SKM-1 (cell line): ENCODE data around the gene FCHSD2.

ENCODE experiments used
- DNase-seq: peaks from one replicate; lab custom pipeline; 2025; ENCODE audit not compliant: unreplicated experiment; lab: John Stamatoyannopoulos, UW

The FCHSD2 gene

GRCh38 chr11:73172992-73173656 is 31.0 kb upstream of the FCHSD2 start:
- DNase-seq, result no peak

- DNase-seq, result no peak
These were observed 29.5 kb upstream of the FCHSD2 start for GRCh38 chr11:73171436-73172161.

GRCh38 chr11:73170140-73170539 is 28.0 kb upstream of the FCHSD2 start:
- no peak for DNase-seq

- DNase-seq, result no peak
These were observed 26.9 kb upstream of the FCHSD2 start for GRCh38 chr11:73168925-73169579.

GRCh38 chr11:73167363-73167954 is 25.3 kb upstream of the FCHSD2 start:
- DNase-seq, result no peak

- no peak for DNase-seq
These were observed 22.9 kb upstream of the FCHSD2 start for GRCh38 chr11:73164803-73165540.

GRCh38 chr11:73163638-73164174 is 21.6 kb upstream of the FCHSD2 start:
- DNase-seq, result no peak

GRCh38 chr11:73162196-73162740 is 20.1 kb upstream of the FCHSD2 start:
- DNase-seq, result no peak

GRCh38 chr11:73160005-73160760 is 18.1 kb upstream of the FCHSD2 start:
- no peak for DNase-seq

- DNase-seq, result no peak
These were observed 17.2 kb upstream of the FCHSD2 start for GRCh38 chr11:73159297-73159696.

- DNase-seq, result no peak
These were observed 16.4 kb upstream of the FCHSD2 start for GRCh38 chr11:73158356-73159051.

- peak; percentile 34 for DNase-seq
These were observed 15.2 kb upstream of the FCHSD2 start for GRCh38 chr11:73157101-73158010.

GRCh38 chr11:73156686-73157085 is 14.6 kb upstream of the FCHSD2 start:
- no peak for DNase-seq

- no peak for DNase-seq
These were observed 14.0 kb upstream of the FCHSD2 start for GRCh38 chr11:73156114-73156513.

- DNase-seq, result no peak
These were observed 13.0 kb upstream of the FCHSD2 start for GRCh38 chr11:73155102-73155501.

- peak; percentile 81 for DNase-seq
These were observed 12.1 kb upstream of the FCHSD2 start for GRCh38 chr11:73154178-73154577.

GRCh38 chr11:73152861-73153483 is 10.9 kb upstream of the FCHSD2 start:
- DNase-seq, result no peak
